ENCODE results near the gene AOAH. TPM values are rescaled to one million over a fixed set of nuclear protein-coding genes. Genes with fewer than 3 reads are reported as not detected.
A peak's percentile ranks its signal among the peaks of the same experiment; 100 is the strongest.

The AOAH gene
- total and polyA plus RNA-seq, 9 of the 15 experiments (the other 6 are each of a cell fraction or from before 2014, with no cell fraction given): not detected

- Histone ChIP-seq H3K9ac (ENCODE audit: insufficient read depth in 1 of 2, low read depth in 2 of 2, low read length in 2 of 2) (no peak overlapping the region), H3K4me1 (replicated peaks in 1 of 2; ENCODE audit: control insufficient read depth in 2 of 2, insufficient read depth in 2 of 2, low read length in 2 of 2) (no peaks in the 10 kb centered on the region; a peak in 1 of 5 replicates), H2AFZ (ENCODE audit: low read depth, low read length) (no peak overlapping the region), H3K36me3 (ENCODE audit: control insufficient read depth, insufficient read depth, low read length) (no peaks in the 10 kb centered on the region), H3K9me3 (replicated peaks; ENCODE audit: control insufficient read depth, insufficient read depth, low read depth, low read length) (no peaks in the 10 kb centered on the region), H3K79me2 (ENCODE audit: control insufficient read depth, insufficient read depth, low read length) (no peaks in the 10 kb centered on the region), H3K27me3 (ENCODE audit: control insufficient read depth in 2 of 2, insufficient read depth in 2 of 2, low read length in 2 of 2) (no peaks in the 10 kb centered on the region), H3K4me2 (ENCODE audit: insufficient read depth, low read length) (no peak overlapping the region), H4K20me1 (replicated peaks; ENCODE audit: control insufficient read depth, insufficient read depth, low read length) (no peaks in the 10 kb centered on the region), H3K9me1 (ENCODE audit: control insufficient read depth, insufficient read depth, low read length) (no peaks in the 10 kb centered on the region), H3K27ac (ENCODE audit: extremely low read depth, low read depth, low read length) (no peak overlapping the region), H3K4me3 (no peak overlapping the region)
- ChIA-PET POLR2A (interaction anchor here (0.6 to 0.9 kb wide), 3 partner anchors 28 to 639 kb away, joined by 3 read pairs; no protein-coding TSS in a partner anchor), CTCF (ENCODE audit: low intra/inter-chr PET ratio) (no interaction called here)
- DNase-seq (ENCODE audit: extremely low read depth in 1 of 4, low spot score in 3 of 4) (no peak), FAIRE-seq (no peak), ATAC-seq (no peak)
- TF ChIP-seq BACH1 (tag; IDR thresholded peaks at IDR 0.05) (0 out of 2 replicates have a peak, but pooled peaks have one; percentile 47), MAFK (IDR thresholded peaks at IDR 0.05; ENCODE audit: low read length) (peak; percentile 71; the same call in 1 of the 2 replicates), NFE2L1 (tag; IDR thresholded peaks at IDR 0.05; ENCODE audit: borderline replicate concordance, low read depth) (peak; percentile 69), HDAC6 (IDR thresholded peaks at IDR 0.05; ENCODE audit: low read depth, low read length) (no peak), NRF1 (conservative IDR thresholded peaks at IDR 0.05 in 1 of 2, IDR thresholded peaks at IDR 0.05 in 1 of 2) (peak; percentile 66 to 72), CTBP1 (IDR thresholded peaks at IDR 0.05; ENCODE audit: borderline replicate concordance) (no peak), BCLAF1 (IDR thresholded peaks at IDR 0.05; ENCODE audit: borderline replicate concordance in 1 of 2, control insufficient read depth in 1 of 2, low read depth in 2 of 2, low read length in 1 of 2) (no peak), MAFF (IDR thresholded peaks at IDR 0.05; ENCODE audit: low read length) (peak; percentile 75), MAFG (tag; conservative IDR thresholded peaks at IDR 0.05) (peak; percentile 93), C11orf30 (IDR thresholded peaks at IDR 0.05; ENCODE audit: low read depth) (peak; percentile 67), ZNF316 (IDR thresholded peaks at IDR 0.05) (peak; percentile 83), NFE2 (IDR thresholded peaks at IDR 0.05; ENCODE audit: low read depth) (peak; percentile 61)
- in situ Hi-C loops (cut with MboI): no loop called here
- no TSS peak for BruUV-seq (replicated peaks)
- 1% methylated on average over 10 of the region's 10 CpGs for WGBS (ENCODE audit: insufficient coverage, low coverage, missing lambda C conversion rate)
- intact Hi-C loops (cut with micrococcal nuclease): no loop called here
These were observed 39.0 kb upstream of the AOAH start for GRCh38 chr7:36763132-36763816.
